ENCODE results near the gene RPS16. TPM values are rescaled to one million over a fixed set of nuclear protein-coding genes. Genes with fewer than 3 reads are reported as not detected.
A peak's percentile ranks its signal among the peaks of the same experiment; 100 is the strongest.

The RPS16 gene
- total and polyA plus RNA-seq, 2 of the 13 experiments (the other 11 are each of a cell fraction or from before 2014, with no cell fraction given) = 488 to 2,583 TPM

DNA sequence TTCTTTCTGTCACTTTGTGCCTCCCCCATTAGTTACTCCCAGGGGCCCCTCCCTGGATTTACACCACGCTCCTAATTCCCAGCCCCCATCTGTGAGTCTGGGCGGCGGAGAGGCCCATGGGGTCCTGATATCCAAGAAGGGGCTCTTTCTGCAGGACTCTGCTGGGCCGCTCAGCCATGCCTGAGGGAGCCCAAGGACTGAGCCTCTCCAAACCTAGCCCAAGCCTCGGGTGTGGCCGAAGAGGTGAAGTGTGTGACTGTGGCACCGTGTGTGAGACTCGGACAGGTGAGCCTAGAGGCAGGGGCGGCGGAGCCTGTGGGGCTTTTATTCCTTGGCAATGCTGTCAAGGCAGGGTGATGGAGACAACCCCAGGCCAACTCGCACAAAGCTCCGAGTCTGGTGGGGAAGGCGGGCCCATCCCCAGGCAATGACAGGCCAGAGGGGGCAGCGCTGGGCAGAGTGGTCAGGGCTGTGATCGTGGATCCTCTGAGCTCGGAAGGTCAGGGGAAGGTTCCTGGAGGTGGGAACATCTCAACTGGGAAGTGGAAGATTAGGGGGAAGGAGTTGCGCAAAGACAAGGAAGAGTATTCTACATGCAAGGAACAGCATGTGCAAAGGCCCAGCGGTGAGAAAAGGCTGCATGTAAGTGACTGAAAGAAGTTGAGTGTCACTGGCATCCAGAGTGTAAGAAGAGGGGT lies 21.7 kb downstream of the RPS16 start (continued):
- TF ChIP-seq, protein P1, sequence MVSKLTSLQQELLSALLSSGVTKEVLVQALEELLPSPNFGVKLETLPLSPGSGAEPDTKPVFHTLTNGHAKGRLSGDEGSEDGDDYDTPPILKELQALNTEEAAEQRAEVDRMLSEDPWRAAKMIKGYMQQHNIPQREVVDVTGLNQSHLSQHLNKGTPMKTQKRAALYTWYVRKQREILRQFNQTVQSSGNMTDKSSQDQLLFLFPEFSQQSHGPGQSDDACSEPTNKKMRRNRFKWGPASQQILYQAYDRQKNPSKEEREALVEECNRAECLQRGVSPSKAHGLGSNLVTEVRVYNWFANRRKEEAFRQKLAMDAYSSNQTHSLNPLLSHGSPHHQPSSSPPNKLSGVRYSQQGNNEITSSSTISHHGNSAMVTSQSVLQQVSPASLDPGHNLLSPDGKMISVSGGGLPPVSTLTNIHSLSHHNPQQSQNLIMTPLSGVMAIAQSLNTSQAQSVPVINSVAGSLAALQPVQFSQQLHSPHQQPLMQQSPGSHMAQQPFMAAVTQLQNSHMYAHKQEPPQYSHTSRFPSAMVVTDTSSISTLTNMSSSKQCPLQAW (CRISPR knock-in tag; IDR thresholded peaks at IDR 0.05) = peak; percentile 67
- TF ChIP-seq MIXL1 (CRISPR knock-in tag; IDR thresholded peaks at IDR 0.05) (no peak), MLLT10 (CRISPR knock-in tag; IDR thresholded peaks at IDR 0.05) (no peak), MEIS1 (CRISPR knock-in tag; IDR thresholded peaks at IDR 0.05; ENCODE audit: borderline replicate concordance) (no peak), ZMYM3 (CRISPR knock-in tag; IDR thresholded peaks at IDR 0.05) (peak; percentile 68; the same call in 1 of the 2 replicates), ZNF432 (CRISPR knock-in tag; IDR thresholded peaks at IDR 0.05; ENCODE audit: borderline replicate concordance) (no peak), ZNF619 (CRISPR knock-in tag; IDR thresholded peaks at IDR 0.05) (peak; percentile 82; the same call in 1 of the 2 replicates), ATF1 (CRISPR knock-in tag; IDR thresholded peaks at IDR 0.05) (no peak)
- TF ChIP-seq, protein P2, sequence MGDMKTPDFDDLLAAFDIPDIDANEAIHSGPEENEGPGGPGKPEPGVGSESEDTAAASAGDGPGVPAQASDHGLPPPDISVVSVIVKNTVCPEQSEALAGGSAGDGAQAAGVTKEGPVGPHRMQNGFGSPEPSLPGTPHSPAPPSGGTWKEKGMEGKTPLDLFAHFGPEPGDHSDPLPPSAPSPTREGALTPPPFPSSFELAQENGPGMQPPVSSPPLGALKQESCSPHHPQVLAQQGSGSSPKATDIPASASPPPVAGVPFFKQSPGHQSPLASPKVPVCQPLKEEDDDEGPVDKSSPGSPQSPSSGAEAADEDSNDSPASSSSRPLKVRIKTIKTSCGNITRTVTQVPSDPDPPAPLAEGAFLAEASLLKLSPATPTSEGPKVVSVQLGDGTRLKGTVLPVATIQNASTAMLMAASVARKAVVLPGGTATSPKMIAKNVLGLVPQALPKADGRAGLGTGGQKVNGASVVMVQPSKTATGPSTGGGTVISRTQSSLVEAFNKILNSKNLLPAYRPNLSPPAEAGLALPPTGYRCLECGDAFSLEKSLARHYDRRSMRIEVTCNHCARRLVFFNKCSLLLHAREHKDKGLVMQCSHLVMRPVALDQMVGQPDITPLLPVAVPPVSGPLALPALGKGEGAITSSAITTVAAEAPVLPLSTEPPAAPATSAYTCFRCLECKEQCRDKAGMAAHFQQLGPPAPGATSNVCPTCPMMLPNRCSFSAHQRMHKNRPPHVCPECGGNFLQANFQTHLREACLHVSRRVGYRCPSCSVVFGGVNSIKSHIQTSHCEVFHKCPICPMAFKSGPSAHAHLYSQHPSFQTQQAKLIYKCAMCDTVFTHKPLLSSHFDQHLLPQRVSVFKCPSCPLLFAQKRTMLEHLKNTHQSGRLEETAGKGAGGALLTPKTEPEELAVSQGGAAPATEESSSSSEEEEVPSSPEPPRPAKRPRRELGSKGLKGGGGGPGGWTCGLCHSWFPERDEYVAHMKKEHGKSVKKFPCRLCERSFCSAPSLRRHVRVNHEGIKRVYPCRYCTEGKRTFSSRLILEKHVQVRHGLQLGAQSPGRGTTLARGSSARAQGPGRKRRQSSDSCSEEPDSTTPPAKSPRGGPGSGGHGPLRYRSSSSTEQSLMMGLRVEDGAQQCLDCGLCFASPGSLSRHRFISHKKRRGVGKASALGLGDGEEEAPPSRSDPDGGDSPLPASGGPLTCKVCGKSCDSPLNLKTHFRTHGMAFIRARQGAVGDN (CRISPR knock-in tag; IDR thresholded peaks at IDR 0.05) = peak; percentile 57
- TF ChIP-seq, protein P3, sequence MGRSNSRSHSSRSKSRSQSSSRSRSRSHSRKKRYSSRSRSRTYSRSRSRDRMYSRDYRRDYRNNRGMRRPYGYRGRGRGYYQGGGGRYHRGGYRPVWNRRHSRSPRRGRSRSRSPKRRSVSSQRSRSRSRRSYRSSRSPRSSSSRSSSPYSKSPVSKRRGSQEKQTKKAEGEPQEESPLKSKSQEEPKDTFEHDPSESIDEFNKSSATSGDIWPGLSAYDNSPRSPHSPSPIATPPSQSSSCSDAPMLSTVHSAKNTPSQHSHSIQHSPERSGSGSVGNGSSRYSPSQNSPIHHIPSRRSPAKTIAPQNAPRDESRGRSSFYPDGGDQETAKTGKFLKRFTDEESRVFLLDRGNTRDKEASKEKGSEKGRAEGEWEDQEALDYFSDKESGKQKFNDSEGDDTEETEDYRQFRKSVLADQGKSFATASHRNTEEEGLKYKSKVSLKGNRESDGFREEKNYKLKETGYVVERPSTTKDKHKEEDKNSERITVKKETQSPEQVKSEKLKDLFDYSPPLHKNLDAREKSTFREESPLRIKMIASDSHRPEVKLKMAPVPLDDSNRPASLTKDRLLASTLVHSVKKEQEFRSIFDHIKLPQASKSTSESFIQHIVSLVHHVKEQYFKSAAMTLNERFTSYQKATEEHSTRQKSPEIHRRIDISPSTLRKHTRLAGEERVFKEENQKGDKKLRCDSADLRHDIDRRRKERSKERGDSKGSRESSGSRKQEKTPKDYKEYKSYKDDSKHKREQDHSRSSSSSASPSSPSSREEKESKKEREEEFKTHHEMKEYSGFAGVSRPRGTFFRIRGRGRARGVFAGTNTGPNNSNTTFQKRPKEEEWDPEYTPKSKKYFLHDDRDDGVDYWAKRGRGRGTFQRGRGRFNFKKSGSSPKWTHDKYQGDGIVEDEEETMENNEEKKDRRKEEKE (IDR thresholded peaks at IDR 0.05) = no peak
- TF ChIP-seq, protein P4, sequence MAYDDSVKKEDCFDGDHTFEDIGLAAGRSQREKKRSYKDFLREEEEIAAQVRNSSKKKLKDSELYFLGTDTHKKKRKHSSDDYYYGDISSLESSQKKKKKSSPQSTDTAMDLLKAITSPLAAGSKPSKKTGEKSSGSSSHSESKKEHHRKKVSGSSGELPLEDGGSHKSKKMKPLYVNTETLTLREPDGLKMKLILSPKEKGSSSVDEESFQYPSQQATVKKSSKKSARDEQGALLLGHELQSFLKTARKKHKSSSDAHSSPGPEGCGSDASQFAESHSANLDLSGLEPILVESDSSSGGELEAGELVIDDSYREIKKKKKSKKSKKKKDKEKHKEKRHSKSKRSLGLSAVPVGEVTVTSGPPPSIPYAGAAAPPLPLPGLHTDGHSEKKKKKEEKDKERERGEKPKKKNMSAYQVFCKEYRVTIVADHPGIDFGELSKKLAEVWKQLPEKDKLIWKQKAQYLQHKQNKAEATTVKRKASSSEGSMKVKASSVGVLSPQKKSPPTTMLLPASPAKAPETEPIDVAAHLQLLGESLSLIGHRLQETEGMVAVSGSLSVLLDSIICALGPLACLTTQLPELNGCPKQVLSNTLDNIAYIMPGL (CRISPR knock-in tag; IDR thresholded peaks at IDR 0.05; ENCODE audit: borderline replicate concordance in 1 of 2, low read depth in 1 of 2) = peak; percentile 39 to 60; a peak in 3 of 4 replicates
- TF ChIP-seq, protein P5, sequence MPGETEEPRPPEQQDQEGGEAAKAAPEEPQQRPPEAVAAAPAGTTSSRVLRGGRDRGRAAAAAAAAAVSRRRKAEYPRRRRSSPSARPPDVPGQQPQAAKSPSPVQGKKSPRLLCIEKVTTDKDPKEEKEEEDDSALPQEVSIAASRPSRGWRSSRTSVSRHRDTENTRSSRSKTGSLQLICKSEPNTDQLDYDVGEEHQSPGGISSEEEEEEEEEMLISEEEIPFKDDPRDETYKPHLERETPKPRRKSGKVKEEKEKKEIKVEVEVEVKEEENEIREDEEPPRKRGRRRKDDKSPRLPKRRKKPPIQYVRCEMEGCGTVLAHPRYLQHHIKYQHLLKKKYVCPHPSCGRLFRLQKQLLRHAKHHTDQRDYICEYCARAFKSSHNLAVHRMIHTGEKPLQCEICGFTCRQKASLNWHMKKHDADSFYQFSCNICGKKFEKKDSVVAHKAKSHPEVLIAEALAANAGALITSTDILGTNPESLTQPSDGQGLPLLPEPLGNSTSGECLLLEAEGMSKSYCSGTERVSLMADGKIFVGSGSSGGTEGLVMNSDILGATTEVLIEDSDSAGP (CRISPR knock-in tag; IDR thresholded peaks at IDR 0.05; ENCODE audit: borderline replicate concordance) = peak; percentile 62; the same call in 1 of the 2 replicates

Measured in HepG2 (cell line).